Stimulated activated CD8-positive, alpha-beta memory T cell treated with anti-CD3 and anti-CD28 coated beads, Interleukin-15, amount 100 ng/mL, for 48 hours (primary cell): ENCODE data around the gene NXPH2.
"Not testable (repeated sequence)": the region's sequence is repeated elsewhere in the genome, so short reads cannot be mapped to it uniquely, and the experiment has no call there.

Experiments
- DNase-seq, 2 donors: peaks; one replicate each; pipeline ENCODE4 v3.0.0-alpha.2; 2020; ENCODE audit warnings: low read depth in 2 of 2

NXPH2 gene

GRCh38 chr2:138757384-138757783 is 22.8 kb downstream of the NXPH2 start:
- no peak for DNase-seq

GRCh38 chr2:138752197-138752956 is 27.8 kb downstream of the NXPH2 start:
- no peak for DNase-seq

- no peak for DNase-seq
Observed at GRCh38 chr2:138744713-138745112, 35.5 kb downstream of the NXPH2 start.

- DNase-seq: no peak
Observed at GRCh38 chr2:138742441-138743057, 37.6 kb downstream of the NXPH2 start.

GRCh38 chr2:138741851-138742250 is 38.3 kb downstream of the NXPH2 start:
- no peak for DNase-seq

- not testable (repeated sequence) for DNase-seq
Observed at GRCh38 chr2:138737009-138737554, 43.1 kb downstream of the NXPH2 start.

GRCh38 chr2:138732651-138733050 is 47.5 kb downstream of the NXPH2 start:
- DNase-seq: no peak

GRCh38 chr2:138730497-138731030 is 49.6 kb downstream of the NXPH2 start:
- no peak for DNase-seq

- no peak for DNase-seq
Observed at GRCh38 chr2:138727956-138728355, 52.2 kb downstream of the NXPH2 start.

- DNase-seq: no peak
Observed at GRCh38 chr2:138726681-138727080, 53.5 kb downstream of the NXPH2 start.

- DNase-seq: no peak
Observed at GRCh38 chr2:138724729-138725459, 55.3 kb downstream of the NXPH2 start.

GRCh38 chr2:138724327-138724726 is 55.9 kb downstream of the NXPH2 start:
- no peak for DNase-seq

GRCh38 chr2:138723196-138723987 is 56.8 kb downstream of the NXPH2 start:
- DNase-seq: no peak

- no peak for DNase-seq
Observed at GRCh38 chr2:138722316-138722715, 57.9 kb downstream of the NXPH2 start.

GRCh38 chr2:138720035-138720838 is 60.0 kb downstream of the NXPH2 start:
- DNase-seq: no peak

GRCh38 chr2:138718405-138718804 is 61.8 kb downstream of the NXPH2 start:
- no peak for DNase-seq

GRCh38 chr2:138716183-138716582 is 64.0 kb downstream of the NXPH2 start:
- DNase-seq: no peak

GRCh38 chr2:138713504-138713903 is 66.7 kb downstream of the NXPH2 start:
- DNase-seq: no peak

- no peak for DNase-seq
Observed at GRCh38 chr2:138713069-138713496, 67.1 kb downstream of the NXPH2 start.

GRCh38 chr2:138712212-138712979 is 67.8 kb downstream of the NXPH2 start:
- no peak for DNase-seq
